Coronary artery (tissue), 2 donors: ENCODE results near the gene FOXO6.

Experiments
- DNase-seq: peaks from one replicate; pipeline ENCODE4 v3.0.0-alpha.2; 2017; ENCODE audit warnings: low spot score
- H3K27ac ChIP-seq, 2 donors: fragments of 200-600 bp; sonication (generic); one replicate each; pipeline ENCODE4 v1.5.1; 2016 to 2019
- H3K4me3 ChIP-seq: fragments of 200-600 bp; sonication (generic); 2 replicates; pipeline ENCODE4 v1.5.1; 2016; ENCODE audit warnings: mild to moderate bottlenecking, moderate library complexity
- TF ChIP-seq, protein P1 (sequence below): fragments of 200-600 bp; sonication (generic); IDR thresholded peaks from one replicate; pipeline ENCODE4 v1.5.1; 2019; ENCODE audit warnings: antibody characterized with exemption

The FOXO6 gene

DNA sequence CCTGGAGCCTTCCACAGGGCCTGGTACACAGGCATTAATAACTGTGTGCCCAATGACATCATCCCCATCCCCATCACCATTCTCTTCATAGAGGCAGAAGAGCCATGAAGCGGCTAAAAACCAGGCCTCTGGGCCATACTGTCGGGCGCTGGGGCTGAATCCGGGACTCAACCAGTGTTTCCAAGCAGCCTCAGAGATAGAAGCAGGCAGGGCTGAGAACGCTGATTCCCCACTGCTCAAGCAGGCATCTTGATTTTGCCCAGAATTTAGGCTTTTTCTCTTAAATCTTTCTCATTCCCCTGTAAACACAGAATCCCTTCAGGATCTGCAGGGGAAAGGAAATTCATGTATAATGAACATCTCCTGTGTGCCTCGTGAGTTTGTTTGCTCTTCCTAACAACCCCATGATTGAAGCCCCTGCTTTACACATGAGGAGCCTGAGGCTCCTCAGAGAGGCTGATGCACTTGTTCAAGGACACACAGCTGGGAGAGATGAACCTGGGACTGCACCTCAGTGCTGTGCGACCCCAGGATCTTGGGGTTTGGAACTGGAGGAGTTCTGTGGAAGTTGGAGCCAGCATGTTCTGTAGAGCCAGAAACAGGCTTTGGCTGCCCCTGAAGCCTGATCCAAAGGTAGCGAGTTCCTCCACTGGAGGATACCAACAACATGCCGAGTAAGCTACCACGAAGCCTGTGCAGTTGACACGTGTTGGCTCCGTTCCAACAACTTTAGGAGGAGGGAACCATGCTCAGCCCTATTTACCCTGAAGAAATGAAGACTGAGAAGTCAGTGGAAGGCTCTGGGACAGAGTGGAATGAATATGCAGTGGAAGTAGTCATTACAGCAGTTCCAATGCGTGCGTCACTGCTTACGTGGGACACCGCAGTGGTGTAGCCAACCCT lies 67.8 kb downstream of the FOXO6 start:
- TF ChIP-seq, protein P1, sequence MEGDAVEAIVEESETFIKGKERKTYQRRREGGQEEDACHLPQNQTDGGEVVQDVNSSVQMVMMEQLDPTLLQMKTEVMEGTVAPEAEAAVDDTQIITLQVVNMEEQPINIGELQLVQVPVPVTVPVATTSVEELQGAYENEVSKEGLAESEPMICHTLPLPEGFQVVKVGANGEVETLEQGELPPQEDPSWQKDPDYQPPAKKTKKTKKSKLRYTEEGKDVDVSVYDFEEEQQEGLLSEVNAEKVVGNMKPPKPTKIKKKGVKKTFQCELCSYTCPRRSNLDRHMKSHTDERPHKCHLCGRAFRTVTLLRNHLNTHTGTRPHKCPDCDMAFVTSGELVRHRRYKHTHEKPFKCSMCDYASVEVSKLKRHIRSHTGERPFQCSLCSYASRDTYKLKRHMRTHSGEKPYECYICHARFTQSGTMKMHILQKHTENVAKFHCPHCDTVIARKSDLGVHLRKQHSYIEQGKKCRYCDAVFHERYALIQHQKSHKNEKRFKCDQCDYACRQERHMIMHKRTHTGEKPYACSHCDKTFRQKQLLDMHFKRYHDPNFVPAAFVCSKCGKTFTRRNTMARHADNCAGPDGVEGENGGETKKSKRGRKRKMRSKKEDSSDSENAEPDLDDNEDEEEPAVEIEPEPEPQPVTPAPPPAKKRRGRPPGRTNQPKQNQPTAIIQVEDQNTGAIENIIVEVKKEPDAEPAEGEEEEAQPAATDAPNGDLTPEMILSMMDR: no peak
- DNase-seq: no peak
- H3K4me3 ChIP-seq: no peak overlapping the region
- H3K27ac ChIP-seq: no peak overlapping the region

- no peak overlapping the region for H3K27ac ChIP-seq
- no peak overlapping the region for H3K4me3 ChIP-seq
- DNase-seq: no peak
- TF ChIP-seq, protein P1: no peak
Observed at GRCh38 chr1:41429641-41430035, 68.4 kb downstream of the FOXO6 start.

DNA sequence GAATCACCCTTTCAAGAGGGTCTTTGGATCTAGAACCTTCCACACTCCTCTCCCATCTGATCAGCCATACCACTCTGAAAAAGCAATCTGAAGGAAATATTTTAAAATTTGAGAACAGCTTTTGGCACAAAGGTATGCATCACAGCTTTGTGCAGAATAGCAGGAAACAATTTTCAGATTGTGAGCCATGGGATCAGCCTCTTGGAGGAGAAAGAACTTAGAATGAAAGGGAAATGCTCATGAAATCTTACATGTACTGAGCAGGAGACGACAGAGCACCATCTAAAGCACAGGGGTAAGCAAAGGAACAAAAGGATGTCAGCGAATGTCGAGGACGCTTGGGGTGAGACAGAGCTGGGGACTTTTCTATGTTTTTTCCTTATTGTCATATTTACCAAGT lies 68.8 kb downstream of the FOXO6 start:
- DNase-seq: no peak
- TF ChIP-seq, protein P1: no peak
- no peak overlapping the region for H3K27ac ChIP-seq

DNA sequence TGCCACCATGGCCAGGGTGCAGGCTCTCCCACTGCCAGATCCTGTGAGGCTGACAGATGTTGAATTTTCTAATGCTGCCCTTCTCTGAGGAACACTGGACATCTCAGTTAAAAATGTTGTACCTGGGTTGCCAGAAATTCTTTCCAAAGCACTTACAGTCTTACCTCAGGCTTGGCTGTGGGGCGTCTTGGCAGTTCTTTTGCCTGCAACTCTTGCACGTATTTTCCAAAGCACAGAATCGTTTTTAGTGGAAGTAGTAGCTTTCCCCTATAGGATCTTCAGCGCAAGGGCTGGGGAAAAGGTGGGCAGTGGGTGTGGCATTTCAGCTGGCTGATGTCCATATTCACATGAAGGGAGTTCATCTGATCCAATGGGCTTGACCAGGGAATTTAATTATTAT lies 69.3 kb downstream of the FOXO6 start:
- no peak for DNase-seq

More for the DNA sequence above, 68.8 kb downstream of the FOXO6 start:
- H3K4me3 ChIP-seq: no peak overlapping the region

GRCh38 chr1:41431490-41432350 lies 70.5 kb downstream of the FOXO6 start:
- Histone ChIP-seq H3K4me3 (no peak overlapping the region), H3K27ac (peak overlapping the region; percentile 65 to 81)
- TF ChIP-seq, protein P1: no peak
- no peak for DNase-seq

More for the DNA sequence above, 69.3 kb downstream of the FOXO6 start:
- H3K27ac ChIP-seq: no peak overlapping the region
- TF ChIP-seq, protein P1: no peak
- no peak overlapping the region for H3K4me3 ChIP-seq
